ENCODE measurements around the gene LMF1.

GRCh38 chr16:893360-893759 lies 77.4 kb downstream of the LMF1 start:
- TF ChIP-seq POLR2A (IDR thresholded peaks at IDR 0.05; ENCODE audit: low read length) (no peak), GATA1 (IDR thresholded peaks at IDR 0.05; ENCODE audit: low read depth, low read length) (no peak)
